ENCODE measurements around the gene LHX8.

DNA sequence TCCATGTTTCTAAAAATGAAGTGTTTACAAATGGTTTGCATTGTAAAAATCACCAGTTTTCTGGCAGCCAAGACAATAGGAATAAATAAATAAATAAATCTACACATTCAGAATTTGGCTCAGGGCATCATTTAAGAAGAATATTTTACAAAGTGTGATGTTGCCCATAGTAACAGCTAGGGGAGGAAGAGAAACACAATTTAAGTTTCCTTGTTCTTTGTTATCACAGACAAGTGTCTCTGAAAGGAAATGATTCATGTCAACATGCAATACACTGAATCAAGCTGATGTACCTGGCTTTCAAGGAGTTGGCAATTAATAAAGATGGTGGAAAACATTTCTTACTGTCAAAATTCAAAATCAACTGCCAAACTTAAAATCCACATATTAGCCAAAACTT is 74.7 kb downstream of the LHX8 start:
- TF ChIP-seq, protein P1, sequence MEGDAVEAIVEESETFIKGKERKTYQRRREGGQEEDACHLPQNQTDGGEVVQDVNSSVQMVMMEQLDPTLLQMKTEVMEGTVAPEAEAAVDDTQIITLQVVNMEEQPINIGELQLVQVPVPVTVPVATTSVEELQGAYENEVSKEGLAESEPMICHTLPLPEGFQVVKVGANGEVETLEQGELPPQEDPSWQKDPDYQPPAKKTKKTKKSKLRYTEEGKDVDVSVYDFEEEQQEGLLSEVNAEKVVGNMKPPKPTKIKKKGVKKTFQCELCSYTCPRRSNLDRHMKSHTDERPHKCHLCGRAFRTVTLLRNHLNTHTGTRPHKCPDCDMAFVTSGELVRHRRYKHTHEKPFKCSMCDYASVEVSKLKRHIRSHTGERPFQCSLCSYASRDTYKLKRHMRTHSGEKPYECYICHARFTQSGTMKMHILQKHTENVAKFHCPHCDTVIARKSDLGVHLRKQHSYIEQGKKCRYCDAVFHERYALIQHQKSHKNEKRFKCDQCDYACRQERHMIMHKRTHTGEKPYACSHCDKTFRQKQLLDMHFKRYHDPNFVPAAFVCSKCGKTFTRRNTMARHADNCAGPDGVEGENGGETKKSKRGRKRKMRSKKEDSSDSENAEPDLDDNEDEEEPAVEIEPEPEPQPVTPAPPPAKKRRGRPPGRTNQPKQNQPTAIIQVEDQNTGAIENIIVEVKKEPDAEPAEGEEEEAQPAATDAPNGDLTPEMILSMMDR (IDR thresholded peaks at IDR 0.05): no peak
- TF ChIP-seq EZH2 (IDR thresholded peaks at IDR 0.05; ENCODE audit: borderline replicate concordance, insufficient read depth, low read depth, low read length, poor library complexity, severe bottlenecking): no peak
